ENCODE measurements around the gene TSEN54. TPM values are rescaled to one million over a fixed set of nuclear protein-coding genes. Genes with fewer than 3 reads are reported as not detected.

TSEN54 gene
- total RNA-seq, 4 donors from 2014 or later = 36.6 to 105 (median 61.2) TPM

DNA sequence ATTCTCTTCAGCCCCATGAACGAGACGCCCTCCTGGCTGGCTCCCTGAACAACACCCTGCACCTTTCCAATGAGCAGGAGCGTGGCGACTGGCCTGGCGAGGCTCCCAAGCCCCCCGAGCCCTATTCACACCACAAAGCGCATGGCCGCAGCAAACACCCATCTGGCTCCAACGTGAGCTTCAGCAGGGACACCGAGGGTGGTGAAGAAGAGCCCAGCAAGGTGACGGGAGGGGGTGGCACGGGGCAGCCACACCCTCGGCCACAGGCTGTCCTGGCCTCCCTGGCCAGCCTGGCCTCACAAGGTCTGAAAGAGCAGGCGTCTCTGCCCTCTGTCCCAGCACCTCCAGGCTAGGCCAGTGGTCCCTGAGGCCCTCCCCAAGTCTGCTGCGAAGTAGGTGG lies 24.6 kb upstream of the TSEN54 start:
- H3K4me3 ChIP-seq = no peak overlapping the region
- in situ Hi-C loops (cut with MboI; ENCODE audit: low pct_ligation_motif_present in 1 of 4, low pct_unique_long_range_greater_than_20kb in 1 of 4, low sequenced_read_pairs in 3 of 4) (loop anchor here in 1 of 4 donors (10.0 kb wide), 1 partner anchor 67 kb away; no protein-coding TSS in a partner anchor), intact Hi-C loops (cut with DNase I; ENCODE audit: low total_unique reads) (no loop called here)
- peaks cover 0 to 29% (median 12%) of the 10 kb centered on the region in 4 donors for H3K4me1 ChIP-seq
- no peak for TF ChIP-seq POLR2A (IDR thresholded peaks at IDR 0.05)
- TF ChIP-seq, protein P1, sequence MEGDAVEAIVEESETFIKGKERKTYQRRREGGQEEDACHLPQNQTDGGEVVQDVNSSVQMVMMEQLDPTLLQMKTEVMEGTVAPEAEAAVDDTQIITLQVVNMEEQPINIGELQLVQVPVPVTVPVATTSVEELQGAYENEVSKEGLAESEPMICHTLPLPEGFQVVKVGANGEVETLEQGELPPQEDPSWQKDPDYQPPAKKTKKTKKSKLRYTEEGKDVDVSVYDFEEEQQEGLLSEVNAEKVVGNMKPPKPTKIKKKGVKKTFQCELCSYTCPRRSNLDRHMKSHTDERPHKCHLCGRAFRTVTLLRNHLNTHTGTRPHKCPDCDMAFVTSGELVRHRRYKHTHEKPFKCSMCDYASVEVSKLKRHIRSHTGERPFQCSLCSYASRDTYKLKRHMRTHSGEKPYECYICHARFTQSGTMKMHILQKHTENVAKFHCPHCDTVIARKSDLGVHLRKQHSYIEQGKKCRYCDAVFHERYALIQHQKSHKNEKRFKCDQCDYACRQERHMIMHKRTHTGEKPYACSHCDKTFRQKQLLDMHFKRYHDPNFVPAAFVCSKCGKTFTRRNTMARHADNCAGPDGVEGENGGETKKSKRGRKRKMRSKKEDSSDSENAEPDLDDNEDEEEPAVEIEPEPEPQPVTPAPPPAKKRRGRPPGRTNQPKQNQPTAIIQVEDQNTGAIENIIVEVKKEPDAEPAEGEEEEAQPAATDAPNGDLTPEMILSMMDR (IDR thresholded peaks at IDR 0.05) = no peak
- no peak for TF ChIP-seq EP300 (IDR thresholded peaks at IDR 0.05; ENCODE audit: low read depth)
- TF ChIP-seq POLR2AphosphoS5 (IDR thresholded peaks at IDR 0.05) = no peak
- DNase-seq = no peak
- H3K9me3 ChIP-seq = no peaks in the 10 kb centered on the region
- H3K27ac ChIP-seq = no peak overlapping the region
- H3K36me3 ChIP-seq = peaks cover 0 to 18% (median 6%) of the 10 kb centered on the region in 4 donors
- WGBS, 2 donors (ENCODE audit: low coverage in 1 of 2) = 92% methylated on average over 15 of the region's 15 CpGs; no CpG with 5 or more reads in 1 of the 2 donors
- H3K27me3 ChIP-seq = no peaks in the 10 kb centered on the region

GRCh38 chr17:75492555-75493168 lies 23.7 kb upstream of the TSEN54 start:
- intact Hi-C loops (cut with DNase I; ENCODE audit: low total_unique reads) (no loop called here), in situ Hi-C loops (cut with MboI; ENCODE audit: low pct_ligation_motif_present in 1 of 4, low pct_unique_long_range_greater_than_20kb in 1 of 4, low sequenced_read_pairs in 3 of 4) (loop anchor here in 1 of 4 donors (10.0 kb wide), 1 partner anchor 68 kb away; no protein-coding TSS in a partner anchor)
- H3K27me3 ChIP-seq = no peaks in the 10 kb centered on the region
- H3K9me3 ChIP-seq = no peaks in the 10 kb centered on the region
- H3K27ac ChIP-seq = no peak overlapping the region
- no peak for TF ChIP-seq POLR2AphosphoS5 (IDR thresholded peaks at IDR 0.05)
- TF ChIP-seq, protein P1 (IDR thresholded peaks at IDR 0.05) = no peak
- TF ChIP-seq EP300 (IDR thresholded peaks at IDR 0.05; ENCODE audit: low read depth) = no peak
- TF ChIP-seq POLR2A (IDR thresholded peaks at IDR 0.05) = no peak
- no peak overlapping the region for H3K4me3 ChIP-seq
- WGBS, 2 donors (ENCODE audit: low coverage in 1 of 2) = 91% methylated on average over 23 of the region's 23 CpGs; no CpG with 5 or more reads in 1 of the 2 donors
- peaks cover 0 to 18% (median 7%) of the 10 kb centered on the region in 4 donors for H3K36me3 ChIP-seq
- peaks cover 0 to 21% (median 9%) of the 10 kb centered on the region in 4 donors for H3K4me1 ChIP-seq
- no peak for DNase-seq

GRCh38 chr17:75493476-75494129 lies 22.7 kb upstream of the TSEN54 start:
- no peak overlapping the region for H3K27ac ChIP-seq
- H3K4me3 ChIP-seq = no peak overlapping the region
- DNase-seq = no peak
- TF ChIP-seq POLR2AphosphoS5 (IDR thresholded peaks at IDR 0.05) (no peak), EP300 (IDR thresholded peaks at IDR 0.05; ENCODE audit: low read depth) (no peak)
- TF ChIP-seq, protein P1 (IDR thresholded peaks at IDR 0.05) = no peak
- intact Hi-C loops (cut with DNase I; ENCODE audit: low total_unique reads) (no loop called here), in situ Hi-C loops (cut with MboI; ENCODE audit: low pct_ligation_motif_present in 1 of 4, low pct_unique_long_range_greater_than_20kb in 1 of 4, low sequenced_read_pairs in 3 of 4) (loop anchor here in 1 of 4 donors (10.0 kb wide), 1 partner anchor 69 kb away; no protein-coding TSS in a partner anchor)
- H3K27me3 ChIP-seq = no peaks in the 10 kb centered on the region
- 94% methylated on average over 23 of the region's 23 CpGs; no CpG with 5 or more reads in 1 of the 2 donors for WGBS, 2 donors (ENCODE audit: low coverage in 1 of 2)
- peaks cover 0 to 18% (median 7%) of the 10 kb centered on the region in 4 donors for H3K36me3 ChIP-seq
- no peaks in the 10 kb centered on the region for H3K9me3 ChIP-seq
- peaks cover 0 to 14% (median 8%) of the 10 kb centered on the region in 4 donors for H3K4me1 ChIP-seq

GRCh38 chr17:75494326-75494877 lies 21.9 kb upstream of the TSEN54 start:
- in situ Hi-C loops (cut with MboI; ENCODE audit: low pct_ligation_motif_present in 1 of 4, low pct_unique_long_range_greater_than_20kb in 1 of 4, low sequenced_read_pairs in 3 of 4) (loop anchor here in 1 of 4 donors (10.0 kb wide), 1 partner anchor 70 kb away; no protein-coding TSS in a partner anchor), intact Hi-C loops (cut with DNase I; ENCODE audit: low total_unique reads) (no loop called here)
- peaks cover 0 to 18% (median 7%) of the 10 kb centered on the region in 4 donors for H3K36me3 ChIP-seq
- H3K27me3 ChIP-seq = no peaks in the 10 kb centered on the region
- no peak for TF ChIP-seq EP300 (IDR thresholded peaks at IDR 0.05; ENCODE audit: low read depth)
- TF ChIP-seq POLR2A (IDR thresholded peaks at IDR 0.05) = no peak
- no peak for TF ChIP-seq POLR2AphosphoS5 (IDR thresholded peaks at IDR 0.05)
- TF ChIP-seq, protein P1 (IDR thresholded peaks at IDR 0.05) = no peak
- peaks cover 0 to 13% (median 8%) of the 10 kb centered on the region in 4 donors for H3K4me1 ChIP-seq
- H3K4me3 ChIP-seq = no peak overlapping the region
- H3K9me3 ChIP-seq = no peaks in the 10 kb centered on the region
- no peak overlapping the region for H3K27ac ChIP-seq
- WGBS, 2 donors (ENCODE audit: low coverage in 1 of 2) = 50 to 92% methylated on average over 1 to 14 of the region's 14 CpGs
- no peak for DNase-seq

All from transverse colon (tissue), 4 donors.